GM21381 (cell line): ENCODE results near the gene TRIM3.

ENCODE experiments used
- ATAC-seq: cut with Tn5 transposase; IDR thresholded peaks from one replicate; pipeline ENCODE4 v1.9.1; 2021; ENCODE audit warnings: mild to moderate bottlenecking, moderate library complexity; ENCODE audit not compliant: unreplicated experiment

Gene TRIM3

DNA sequence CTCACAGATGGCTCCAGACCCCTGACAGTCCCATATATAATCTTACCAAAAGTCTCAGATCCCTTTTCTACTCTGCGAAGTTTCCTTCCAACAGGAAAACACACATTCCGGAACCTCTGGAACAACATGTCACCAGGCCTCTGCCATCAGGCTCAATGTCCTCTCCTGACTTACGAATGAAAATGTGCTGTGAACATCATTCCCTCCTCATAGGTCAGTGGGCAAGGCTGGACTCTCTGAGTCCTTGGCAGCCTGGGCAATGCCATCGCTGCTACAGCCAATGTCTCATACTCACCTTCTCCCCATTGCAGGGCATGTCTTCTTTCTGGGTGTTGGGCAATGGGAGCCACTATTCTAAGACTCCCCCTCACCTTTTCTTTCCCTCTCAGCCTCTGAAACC, 31.3 kb downstream of the TRIM3 start:
- no peak for ATAC-seq

DNA sequence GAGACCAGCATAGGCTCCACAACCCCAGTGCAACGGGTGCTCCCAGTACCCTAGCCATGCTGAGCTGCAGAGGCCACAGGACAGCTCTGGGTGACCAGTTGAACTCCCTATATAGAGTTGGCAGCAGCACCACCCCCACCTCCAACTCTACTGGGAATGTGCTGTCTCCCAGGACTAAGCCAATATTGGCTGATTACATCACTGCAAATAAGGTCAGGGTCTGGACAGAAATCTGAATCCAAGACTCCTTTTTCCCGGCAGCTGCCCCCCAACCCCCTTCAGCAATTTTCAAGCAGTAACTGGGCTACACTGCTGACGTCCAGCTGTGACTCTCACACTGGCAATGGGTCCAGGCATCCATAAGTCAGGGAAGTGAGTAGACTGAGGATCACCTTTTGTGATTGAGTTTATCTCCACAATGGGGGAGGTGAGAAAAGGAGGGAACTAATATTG, 32.8 kb downstream of the TRIM3 start, which contains the start of gene HPX:
HPX (minus strand) TSS at position 82 of the 453 bp plus-strand sequence; CDS start at position 58, 24 bp downstream.
- no peak for ATAC-seq

DNA sequence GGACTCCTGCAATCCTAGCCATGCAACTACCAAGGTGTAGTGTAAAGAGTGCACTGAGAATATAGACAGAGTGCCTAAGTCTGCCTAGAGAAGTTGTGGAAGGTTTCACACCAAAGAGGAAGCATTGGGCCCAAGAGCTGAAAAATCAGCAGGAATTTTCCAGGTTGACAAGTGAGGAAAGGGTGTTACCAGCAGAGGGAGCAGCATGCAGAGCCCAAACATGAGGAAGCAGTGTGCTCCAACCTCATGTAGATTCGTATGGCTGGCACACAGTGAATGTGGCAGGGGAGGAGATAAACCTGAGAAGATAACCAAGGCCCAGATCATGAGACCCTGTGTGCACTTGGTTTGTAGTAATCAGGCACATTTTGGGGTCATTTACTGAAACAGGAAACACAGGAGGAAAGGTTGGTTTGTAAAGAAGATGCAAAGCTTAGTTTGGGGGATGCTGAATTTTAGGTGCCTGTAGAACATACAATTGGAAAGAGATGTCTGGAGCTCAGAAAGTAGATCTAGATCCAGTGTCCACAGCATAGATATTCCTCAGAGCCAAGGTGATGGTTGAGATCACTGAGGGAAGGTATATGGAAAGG, 34.7 kb downstream of the TRIM3 start:
- ATAC-seq, result no peak

DNA sequence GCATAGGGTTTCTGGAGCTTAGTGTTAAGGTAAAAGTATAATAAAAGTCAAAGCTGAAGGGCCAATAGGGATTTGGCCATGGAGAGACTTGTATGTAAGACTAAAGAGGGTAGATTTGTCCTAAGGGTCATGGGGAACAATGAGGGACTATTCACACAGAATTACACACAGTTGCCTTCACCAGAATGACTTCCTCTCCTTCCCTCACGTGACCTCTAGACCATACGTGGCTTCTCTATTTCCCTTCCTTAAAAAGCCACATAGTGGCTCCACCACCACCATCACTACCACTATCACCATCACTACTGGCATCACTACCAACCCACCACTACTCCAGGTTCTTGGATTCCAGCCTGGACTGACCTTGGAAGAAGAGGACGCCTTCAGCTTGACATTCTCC, 35.7 kb downstream of the TRIM3 start:
- ATAC-seq, result no peak

DNA sequence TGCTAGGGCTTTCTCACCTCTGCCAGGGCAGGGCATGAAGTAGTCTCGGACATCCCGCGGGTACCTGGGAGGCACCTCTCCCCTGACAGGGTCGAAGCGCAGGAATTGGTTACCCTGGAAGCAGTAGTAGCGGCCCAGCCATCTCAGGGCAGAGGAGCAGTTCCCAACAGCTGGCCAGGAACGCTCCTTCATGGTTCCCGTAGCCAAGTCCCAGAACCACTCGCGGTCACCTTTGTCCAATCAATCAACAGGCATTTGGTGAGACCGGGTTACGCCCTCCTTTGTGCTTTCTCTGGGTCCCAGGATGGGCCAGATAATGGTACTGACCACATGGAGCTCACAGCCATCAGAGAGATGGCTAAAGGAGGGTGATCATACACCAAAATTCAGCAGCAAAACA, 36.3 kb downstream of the TRIM3 start:
- no peak for ATAC-seq

DNA sequence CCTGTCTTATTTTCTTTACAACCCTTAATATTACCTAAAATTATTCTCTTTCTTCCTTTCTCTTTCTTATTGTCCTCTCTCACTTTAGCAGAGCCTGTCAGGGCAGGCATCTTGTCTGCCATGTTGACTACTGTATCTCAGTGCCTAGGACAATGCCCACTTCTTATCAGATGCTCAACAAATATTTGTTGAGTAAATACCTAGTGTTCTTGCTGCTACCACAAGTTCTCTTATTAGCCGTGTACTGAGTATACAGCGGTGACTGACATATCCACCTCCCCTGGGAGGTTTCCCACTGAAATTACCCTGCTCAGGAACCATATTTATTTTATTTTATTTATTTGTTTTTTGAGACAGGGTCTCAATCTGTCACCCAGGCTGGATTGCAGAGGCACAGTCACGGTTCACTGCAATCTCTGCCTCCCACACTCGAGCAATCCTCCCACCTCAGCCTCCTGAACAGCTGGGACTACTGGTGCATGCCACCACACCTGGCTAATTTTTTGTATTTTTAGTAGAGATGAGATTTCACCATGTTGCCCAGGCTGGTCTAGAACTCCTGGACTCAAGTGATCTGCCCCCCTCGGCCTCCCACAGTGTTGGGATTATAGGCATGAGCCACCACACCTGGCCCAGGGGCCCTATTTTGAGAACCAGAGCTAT, 39.6 kb downstream of the TRIM3 start:
- no peak for ATAC-seq

DNA sequence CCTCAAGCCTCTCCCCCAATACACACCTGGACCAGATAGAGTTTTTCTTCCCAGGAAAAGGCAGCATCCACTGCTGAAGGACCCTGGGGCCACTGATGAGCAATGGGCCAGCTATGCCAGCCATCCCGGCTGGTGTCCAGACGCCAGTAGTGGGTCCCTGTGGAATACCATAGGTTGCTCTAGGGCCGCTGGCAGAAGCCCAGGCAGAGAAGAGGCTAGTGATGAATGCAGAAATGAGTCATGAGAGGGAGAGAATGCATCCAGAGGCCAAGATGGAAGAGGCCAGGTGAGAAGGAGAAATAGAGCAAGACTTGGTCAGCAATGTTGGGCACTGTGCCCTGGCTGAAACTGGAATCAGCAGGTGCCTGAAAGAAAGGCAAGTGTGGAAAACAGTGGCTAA, 41.9 kb downstream of the TRIM3 start:
- ATAC-seq, result no peak

DNA sequence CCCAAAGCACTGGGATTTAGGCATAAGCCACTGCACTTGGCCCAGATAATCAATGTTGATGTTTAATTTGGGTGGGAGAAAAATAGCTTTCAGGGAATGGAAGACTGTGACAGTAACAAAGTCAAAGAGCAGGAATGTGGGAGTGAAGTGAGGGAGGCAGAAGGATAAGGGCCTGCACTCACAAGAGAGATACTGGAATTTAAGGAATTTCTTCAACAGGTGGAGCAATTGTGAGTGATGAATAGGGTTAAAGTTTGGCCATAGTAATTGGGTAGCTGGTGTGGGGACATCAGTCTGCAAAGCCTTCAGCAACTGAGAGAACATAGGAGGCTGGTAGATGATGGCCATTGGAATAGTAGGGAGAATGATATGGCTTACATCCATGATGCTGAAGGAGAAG, 46.2 kb downstream of the TRIM3 start:
- ATAC-seq, result no peak

DNA sequence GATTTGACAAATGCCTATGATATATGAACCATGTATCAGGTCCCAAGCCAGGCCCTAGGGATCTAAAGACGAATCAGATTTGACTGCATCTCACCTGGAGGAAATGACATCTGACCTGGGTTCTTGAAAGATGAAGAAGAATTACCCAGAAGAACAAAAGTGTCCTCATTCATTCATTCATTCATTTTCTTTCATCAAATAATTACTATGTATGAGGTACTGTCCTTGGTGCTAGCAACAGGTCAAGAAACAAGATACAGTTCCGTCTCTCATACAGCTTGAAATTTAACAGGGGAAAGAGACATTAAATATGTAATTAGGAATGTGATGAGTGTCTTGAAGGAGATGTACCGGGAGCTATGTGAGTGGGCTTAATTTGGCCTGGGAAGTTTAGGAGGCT, 53.1 kb downstream of the TRIM3 start:
- no peak for ATAC-seq

DNA sequence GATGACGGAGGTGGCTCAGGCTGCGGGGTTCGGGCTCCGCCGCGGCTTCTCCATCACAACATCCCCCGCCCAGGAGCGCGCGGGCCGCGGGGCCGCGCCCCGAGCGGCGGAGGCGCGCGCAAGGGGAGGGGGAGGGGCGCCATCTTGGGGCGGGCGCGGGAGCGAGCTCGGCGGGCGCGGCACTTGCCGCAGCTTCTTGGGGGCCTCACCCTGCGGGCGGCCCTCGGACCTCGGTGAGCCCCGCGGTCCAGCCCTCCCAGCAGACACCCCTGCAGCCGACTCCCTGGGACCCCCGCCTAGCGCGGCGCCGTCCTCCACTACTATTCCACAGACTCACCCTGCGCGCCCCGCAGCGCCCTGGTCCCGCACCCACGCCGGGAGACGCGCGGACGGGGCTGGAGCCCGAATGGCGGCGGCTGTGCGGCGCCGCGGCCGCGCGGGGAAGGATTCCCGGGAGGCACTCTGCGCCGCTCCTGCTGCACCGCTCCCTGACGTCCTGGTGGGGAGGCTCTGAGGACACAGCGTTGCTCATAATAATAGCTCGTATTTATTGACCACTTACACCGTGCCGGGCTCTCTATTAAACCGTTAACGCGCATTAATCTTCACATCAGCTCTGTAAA, 54.6 kb downstream of the TRIM3 start, which contains the start of gene APBB1:
APBB1 (minus strand) TSS at position 86 of the 623 bp plus-strand sequence. CDS start 7,747 bp downstream, outside the sequence.
- no peak for ATAC-seq

DNA sequence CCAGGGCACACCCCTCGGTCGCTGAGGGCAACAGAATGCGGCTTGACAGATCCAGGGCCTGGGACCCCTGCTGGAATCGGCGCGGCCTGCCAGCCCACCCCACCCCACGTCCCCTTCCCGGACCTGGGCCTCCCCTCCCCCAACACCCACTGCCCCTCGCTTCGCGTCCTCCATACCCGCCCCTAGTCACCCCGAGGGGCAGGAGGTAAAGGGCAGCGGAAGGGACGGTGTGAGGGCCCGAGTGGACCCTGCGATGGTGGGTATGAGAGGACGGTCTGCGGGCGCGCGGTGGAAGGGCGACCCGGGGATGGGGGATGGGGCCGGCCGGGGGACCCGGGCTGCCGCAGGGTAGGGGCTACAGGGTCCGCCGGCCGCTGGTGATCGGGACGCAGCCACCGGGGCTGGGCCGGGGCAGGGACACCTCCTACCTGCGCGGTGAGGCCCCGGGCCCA, 55.2 kb downstream of the TRIM3 start:
- ATAC-seq, result no peak

DNA sequence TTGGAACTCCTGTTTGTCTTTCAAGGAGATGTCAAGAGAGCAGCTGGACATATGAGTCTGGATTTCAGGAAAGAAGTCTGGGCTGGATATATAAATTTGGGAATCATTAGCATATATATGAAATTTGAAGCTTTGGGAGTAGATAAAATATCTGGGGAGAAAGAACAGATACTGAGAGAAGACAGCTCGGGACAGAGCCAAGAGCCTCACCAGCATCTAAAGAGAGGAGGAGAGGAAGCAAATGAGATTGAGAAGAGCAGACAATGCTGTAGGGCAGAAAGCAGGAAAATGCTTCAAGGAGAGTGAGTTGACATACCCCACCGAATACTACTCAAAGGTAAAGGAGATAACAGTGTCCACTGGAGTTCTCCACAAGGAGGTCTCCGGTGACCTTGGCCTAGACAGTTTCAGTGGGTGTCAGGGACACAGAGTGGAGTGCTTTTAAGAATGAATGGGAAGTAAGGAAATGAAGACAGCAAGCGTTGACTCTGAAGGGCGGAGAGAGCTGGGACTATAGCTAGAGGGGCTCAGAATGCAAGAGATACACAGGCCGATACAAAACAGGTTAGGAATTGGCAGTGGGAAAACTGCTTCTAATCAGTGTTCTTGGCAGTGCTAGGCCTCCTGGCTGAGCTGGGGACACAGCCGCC, 55.7 kb downstream of the TRIM3 start:
- ATAC-seq, result no peak

DNA sequence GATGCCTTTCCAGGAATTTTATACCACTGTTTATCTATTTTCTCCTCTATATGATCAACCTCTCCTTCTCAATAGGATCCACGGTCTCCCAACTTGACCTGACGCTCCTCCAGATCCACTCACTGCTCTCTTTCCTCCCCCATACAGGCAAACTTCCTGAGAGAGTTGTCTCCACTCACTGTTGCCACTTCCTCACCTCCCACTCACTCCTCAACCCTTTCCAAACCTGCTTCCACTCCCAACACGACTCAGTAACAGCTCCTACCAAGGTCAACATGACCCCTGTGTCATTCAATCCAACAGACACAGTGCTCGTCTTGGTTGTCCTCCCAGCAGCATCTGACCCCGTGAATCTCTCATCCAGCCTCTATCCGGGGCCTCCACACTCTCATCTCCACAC, 57.9 kb downstream of the TRIM3 start:
- no peak for ATAC-seq

DNA sequence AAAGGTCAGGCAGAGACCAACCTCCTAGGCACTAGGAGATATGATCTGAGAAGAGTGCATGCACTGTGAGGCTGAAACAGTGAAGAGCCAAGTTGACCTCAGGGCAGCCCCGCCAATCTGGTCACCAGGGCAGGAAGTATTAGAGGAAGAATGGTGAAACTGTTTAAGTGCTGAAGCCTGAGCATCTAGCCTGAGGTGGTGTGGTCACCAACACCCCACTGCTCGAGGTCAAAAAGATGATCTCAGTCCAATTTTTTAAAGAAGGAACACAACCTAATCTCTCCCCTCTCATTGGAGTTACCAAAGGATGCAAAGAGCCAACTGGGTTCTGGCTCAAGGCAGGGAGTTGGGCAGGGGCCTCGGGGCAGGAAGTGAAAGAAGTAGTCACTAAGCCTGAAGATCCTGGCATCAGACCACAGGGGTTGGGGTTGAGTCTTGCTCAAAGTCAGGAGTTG, 58.8 kb downstream of the TRIM3 start:
- no peak for ATAC-seq

DNA sequence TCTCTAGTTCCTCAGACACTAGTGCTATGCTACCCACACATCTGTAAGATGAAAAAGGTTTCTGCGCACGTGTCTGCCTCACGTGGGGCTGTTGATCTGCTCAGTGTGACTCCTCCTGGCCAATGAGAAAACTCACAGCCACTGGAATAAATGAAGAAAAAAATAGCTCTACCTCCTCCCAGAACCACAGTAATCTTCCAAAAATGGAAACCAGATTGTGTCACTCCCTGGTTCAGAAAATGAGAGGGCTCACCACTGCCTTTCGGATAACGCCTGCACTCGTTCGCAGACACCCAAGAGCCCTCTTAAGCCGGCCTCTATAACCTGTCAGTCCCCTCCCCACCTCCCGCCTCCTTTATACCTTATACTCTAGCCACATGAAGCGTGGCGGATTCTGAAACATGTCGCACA, 59.9 kb downstream of the TRIM3 start:
- ATAC-seq, result no peak

DNA sequence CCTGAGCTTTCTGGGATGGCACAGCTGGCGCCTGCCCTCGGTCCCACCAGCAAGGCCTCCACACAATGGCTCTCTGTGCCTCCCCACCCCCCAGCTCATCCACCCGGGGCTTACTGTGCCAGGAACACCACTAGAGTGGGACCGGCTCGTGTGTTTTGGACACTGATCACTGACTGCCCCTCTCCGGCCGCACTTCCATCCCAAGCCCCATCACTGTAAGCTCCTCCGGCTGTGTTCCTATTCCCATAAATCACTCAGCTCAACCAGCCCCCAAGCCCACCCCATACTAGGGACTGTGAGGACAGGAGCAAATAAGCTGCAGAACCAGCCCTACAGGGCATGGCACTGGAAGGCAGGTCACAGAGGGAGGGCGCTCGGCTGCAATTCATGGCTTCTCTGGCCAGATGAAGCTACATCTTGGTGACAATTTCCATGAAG, 62.1 kb downstream of the TRIM3 start:
- ATAC-seq, result no peak

DNA sequence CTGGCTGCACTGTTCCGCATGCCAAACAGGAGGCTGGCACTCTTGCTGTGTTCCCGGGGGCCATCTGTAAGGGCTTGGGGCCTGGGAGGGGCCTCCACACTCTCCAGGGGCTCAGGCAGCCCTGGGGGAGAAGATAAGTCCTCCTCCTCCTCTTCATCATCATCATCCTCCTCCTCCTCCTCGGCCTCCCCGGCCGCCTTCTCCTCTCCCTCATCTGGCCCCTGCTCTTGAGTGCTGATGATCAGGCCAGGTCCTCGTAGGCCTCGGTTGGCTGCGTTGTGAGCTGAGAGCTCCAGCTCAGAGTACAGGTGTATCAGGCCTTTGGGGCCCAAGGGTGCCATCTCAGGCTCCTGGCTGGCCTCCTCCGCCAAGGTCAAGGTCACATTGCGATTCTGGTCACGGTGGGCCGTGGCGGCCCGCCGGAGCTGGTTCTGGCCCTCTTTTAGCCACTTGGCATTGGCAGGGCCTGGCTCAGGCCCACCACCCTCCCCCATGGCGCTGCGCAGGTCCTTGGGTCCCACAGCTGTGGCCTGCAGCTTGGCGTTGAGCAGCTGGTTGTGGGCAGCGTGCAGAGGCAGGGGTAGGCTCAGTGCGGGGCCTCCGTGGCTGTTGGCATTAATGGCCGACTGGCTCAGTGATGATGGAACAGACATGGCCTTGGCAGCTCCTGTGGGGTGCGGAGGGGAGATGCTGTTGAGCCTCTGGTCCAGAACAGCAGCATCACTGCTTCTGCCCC, 62.9 kb downstream of the TRIM3 start:
- no peak for ATAC-seq

DNA sequence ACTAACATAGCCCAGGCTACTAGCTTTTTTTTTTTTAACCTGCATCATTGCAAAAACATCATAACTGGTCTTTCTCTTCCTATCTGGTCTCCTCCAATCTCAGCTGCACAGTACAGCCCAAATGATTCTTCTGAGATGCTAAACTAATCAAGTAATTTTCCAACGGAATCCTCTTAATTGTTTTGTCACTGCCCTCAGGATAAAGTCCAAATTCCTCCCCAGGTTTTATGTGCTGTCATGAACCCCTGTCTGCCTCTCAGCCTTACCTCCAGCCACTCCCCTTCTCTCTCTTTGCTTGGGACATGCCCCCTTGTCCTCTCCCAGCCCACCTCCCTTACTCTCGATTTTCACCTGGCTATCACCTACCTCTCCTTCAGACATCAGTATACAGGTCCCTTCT, 67.4 kb downstream of the TRIM3 start:
- no peak for ATAC-seq

DNA sequence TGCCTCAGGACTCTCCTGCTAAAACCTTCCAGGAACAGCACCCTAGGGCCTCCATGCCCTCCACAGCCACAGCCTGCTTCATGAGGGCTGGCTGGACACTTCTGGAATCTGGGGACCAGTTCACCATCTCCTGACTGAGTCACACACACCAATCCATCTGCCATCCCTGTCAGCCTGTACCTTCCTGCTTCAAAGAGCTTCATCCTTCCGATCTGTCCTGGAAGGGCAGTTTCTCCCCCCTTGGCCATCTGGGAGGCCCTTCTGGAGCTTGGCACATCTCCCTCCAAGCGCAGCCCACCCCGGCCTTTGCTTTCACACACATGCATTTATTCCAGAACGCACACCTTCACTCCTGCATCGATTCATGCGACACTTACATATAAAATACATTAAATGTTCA, 67.9 kb downstream of the TRIM3 start:
- ATAC-seq, result no peak

DNA sequence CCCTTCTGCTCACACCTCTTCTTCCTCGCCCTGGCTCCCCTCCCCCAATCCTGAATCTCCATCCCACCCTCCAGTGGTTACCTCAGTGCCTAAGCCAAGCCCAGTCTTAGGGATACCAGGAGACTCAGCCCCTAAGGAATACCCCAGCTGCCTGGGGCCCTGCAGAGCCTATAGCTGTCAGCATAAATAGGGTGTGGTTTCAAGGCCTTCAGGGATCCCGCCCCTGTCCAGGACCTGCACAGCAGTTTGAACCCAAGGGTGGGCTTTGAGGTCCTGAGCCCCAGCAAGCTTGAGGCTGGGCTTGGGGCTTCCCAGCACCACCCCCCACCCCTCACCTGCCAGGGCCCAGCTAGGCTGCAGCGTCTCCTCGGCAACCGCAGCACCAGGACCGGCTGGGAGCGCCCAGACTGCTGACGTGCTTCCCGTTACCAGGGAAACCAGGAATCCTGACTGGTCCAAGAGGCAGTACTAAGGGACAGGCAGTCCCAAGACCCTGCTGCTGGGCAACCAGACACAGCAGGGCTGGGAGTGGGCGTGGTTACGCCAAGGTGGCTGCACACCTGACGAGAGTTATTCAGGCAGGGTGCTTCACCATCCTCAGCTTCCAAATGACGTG, 68.6 kb downstream of the TRIM3 start:
- no peak for ATAC-seq
